Measurements from ENCODE around the gene BANF2.

BANF2 gene

GRCh38 chr20:17734374-17734773 is 34.6 kb downstream of the BANF2 start:
- no peak for TF ChIP-seq EZH2 (IDR thresholded peaks at IDR 0.05)
- H3K9ac ChIP-seq (ENCODE audit: insufficient read length): no peak overlapping the region
- no peak overlapping the region for H3K27ac ChIP-seq
- no peak overlapping the region for H3K4me3 ChIP-seq
- no peak for DNase-seq (ENCODE audit: low read depth, low spot score)
- no peaks in the 10 kb centered on the region for H3K9me3 ChIP-seq (ENCODE audit: low read depth, low read length)
- no peaks in the 10 kb centered on the region for H3K36me3 ChIP-seq (ENCODE audit: insufficient read depth, low read length)

GRCh38 chr20:17735206-17735804 is 35.5 kb downstream of the BANF2 start:
- H3K36me3 ChIP-seq (ENCODE audit: insufficient read depth, low read length): no peaks in the 10 kb centered on the region
- TF ChIP-seq FOXP2 (optimal IDR thresholded peaks at IDR 0.05; ENCODE audit: control extremely low read depth, extremely low read length, insufficient read depth) (no peak), POLR2AphosphoS5 (IDR thresholded peaks at IDR 0.05; ENCODE audit: borderline replicate concordance, low read depth, low read length) (no peak), EZH2 (IDR thresholded peaks at IDR 0.05) (no peak)
- no peak overlapping the region for H3K4me3 ChIP-seq
- no peak overlapping the region for H3K27ac ChIP-seq
- no peak for DNase-seq (ENCODE audit: low read depth, low spot score)
- no peaks in the 10 kb centered on the region for H3K9me3 ChIP-seq (ENCODE audit: low read depth, low read length)
- H3K9ac ChIP-seq (ENCODE audit: insufficient read length): no peak overlapping the region

- H3K4me3 ChIP-seq: no peak overlapping the region
- no peaks in the 10 kb centered on the region for H3K9me3 ChIP-seq (ENCODE audit: low read depth, low read length)
- H3K27ac ChIP-seq: no peak overlapping the region
- no peak for DNase-seq (ENCODE audit: low read depth, low spot score)
- no peak for TF ChIP-seq POLR2AphosphoS5 (IDR thresholded peaks at IDR 0.05; ENCODE audit: borderline replicate concordance, low read depth, low read length)
- no peak for TF ChIP-seq EZH2 (IDR thresholded peaks at IDR 0.05)
- TF ChIP-seq FOXP2 (optimal IDR thresholded peaks at IDR 0.05; ENCODE audit: control extremely low read depth, extremely low read length, insufficient read depth): no peak
- H3K9ac ChIP-seq (ENCODE audit: insufficient read length): no peak overlapping the region
- H3K36me3 ChIP-seq (ENCODE audit: insufficient read depth, low read length): no peaks in the 10 kb centered on the region
These were observed 36.3 kb downstream of the BANF2 start for GRCh38 chr20:17735959-17736621.

GRCh38 chr20:17738154-17738553 is 38.4 kb downstream of the BANF2 start:
- DNase-seq (ENCODE audit: low read depth, low spot score): no peak
- Histone ChIP-seq H3K27ac (no peak overlapping the region), H3K36me3 (ENCODE audit: insufficient read depth, low read length) (no peaks in the 10 kb centered on the region), H3K9ac (ENCODE audit: insufficient read length) (no peak overlapping the region), H3K9me3 (ENCODE audit: low read depth, low read length) (no peaks in the 10 kb centered on the region), H3K4me3 (no peak overlapping the region)
- TF ChIP-seq EZH2 (IDR thresholded peaks at IDR 0.05) (no peak), FOXP2 (optimal IDR thresholded peaks at IDR 0.05; ENCODE audit: control extremely low read depth, extremely low read length, insufficient read depth) (no peak), POLR2AphosphoS5 (IDR thresholded peaks at IDR 0.05; ENCODE audit: borderline replicate concordance, low read depth, low read length) (no peak)

- Histone ChIP-seq H3K9me3 (ENCODE audit: low read depth, low read length) (no peaks in the 10 kb centered on the region), H3K36me3 (ENCODE audit: insufficient read depth, low read length) (no peaks in the 10 kb centered on the region), H3K27ac (no peak overlapping the region), H3K4me3 (no peak overlapping the region), H3K9ac (ENCODE audit: insufficient read length) (no peak overlapping the region)
- TF ChIP-seq POLR2AphosphoS5 (IDR thresholded peaks at IDR 0.05; ENCODE audit: borderline replicate concordance, low read depth, low read length): no peak
- TF ChIP-seq EZH2 (IDR thresholded peaks at IDR 0.05): no peak
- TF ChIP-seq FOXP2 (optimal IDR thresholded peaks at IDR 0.05; ENCODE audit: control extremely low read depth, extremely low read length, insufficient read depth): no peak
- no peak for DNase-seq (ENCODE audit: low read depth, low spot score)
These were observed 41.5 kb downstream of the BANF2 start for GRCh38 chr20:17741220-17741619.

GRCh38 chr20:17742731-17743130 is 43.0 kb downstream of the BANF2 start:
- Histone ChIP-seq H3K9me3 (ENCODE audit: low read depth, low read length) (no peaks in the 10 kb centered on the region), H3K4me3 (no peak overlapping the region), H3K36me3 (ENCODE audit: insufficient read depth, low read length) (no peaks in the 10 kb centered on the region), H3K9ac (ENCODE audit: insufficient read length) (no peak overlapping the region), H3K27ac (no peak overlapping the region)
- TF ChIP-seq FOXP2 (optimal IDR thresholded peaks at IDR 0.05; ENCODE audit: control extremely low read depth, extremely low read length, insufficient read depth) (no peak), EZH2 (IDR thresholded peaks at IDR 0.05) (no peak), POLR2AphosphoS5 (IDR thresholded peaks at IDR 0.05; ENCODE audit: borderline replicate concordance, low read depth, low read length) (no peak)
- DNase-seq (ENCODE audit: low read depth, low spot score): no peak

- Histone ChIP-seq H3K27ac (no peak overlapping the region), H3K36me3 (ENCODE audit: insufficient read depth, low read length) (no peaks in the 10 kb centered on the region), H3K4me3 (no peak overlapping the region), H3K9ac (ENCODE audit: insufficient read length) (no peak overlapping the region), H3K9me3 (ENCODE audit: low read depth, low read length) (no peaks in the 10 kb centered on the region)
- no peak for DNase-seq (ENCODE audit: low read depth, low spot score)
- TF ChIP-seq FOXP2 (optimal IDR thresholded peaks at IDR 0.05; ENCODE audit: control extremely low read depth, extremely low read length, insufficient read depth): no peak
- TF ChIP-seq EZH2 (IDR thresholded peaks at IDR 0.05): no peak
- no peak for TF ChIP-seq POLR2AphosphoS5 (IDR thresholded peaks at IDR 0.05; ENCODE audit: borderline replicate concordance, low read depth, low read length)
These were observed 43.9 kb downstream of the BANF2 start for GRCh38 chr20:17743677-17744076.

GRCh38 chr20:17747431-17747846 is 47.7 kb downstream of the BANF2 start:
- DNase-seq (ENCODE audit: low read depth, low spot score): no peak
- Histone ChIP-seq H3K36me3 (ENCODE audit: insufficient read depth, low read length) (no peaks in the 10 kb centered on the region), H3K27ac (no peak overlapping the region), H3K9ac (ENCODE audit: insufficient read length) (no peak overlapping the region), H3K4me3 (no peak overlapping the region), H3K9me3 (ENCODE audit: low read depth, low read length) (no peaks in the 10 kb centered on the region)
- TF ChIP-seq EZH2 (IDR thresholded peaks at IDR 0.05): no peak
- TF ChIP-seq POLR2AphosphoS5 (IDR thresholded peaks at IDR 0.05; ENCODE audit: borderline replicate concordance, low read depth, low read length): no peak

- Histone ChIP-seq H3K36me3 (ENCODE audit: insufficient read depth, low read length) (no peaks in the 10 kb centered on the region), H3K4me3 (no peak overlapping the region), H3K27ac (no peak overlapping the region), H3K9me3 (ENCODE audit: low read depth, low read length) (no peaks in the 10 kb centered on the region), H3K9ac (ENCODE audit: insufficient read length) (no peak overlapping the region)
- TF ChIP-seq EZH2 (IDR thresholded peaks at IDR 0.05) (no peak), FOXP2 (optimal IDR thresholded peaks at IDR 0.05; ENCODE audit: control extremely low read depth, extremely low read length, insufficient read depth) (no peak), POLR2AphosphoS5 (IDR thresholded peaks at IDR 0.05; ENCODE audit: borderline replicate concordance, low read depth, low read length) (no peak)
- DNase-seq (ENCODE audit: low read depth, low spot score): no peak
These were observed 48.5 kb downstream of the BANF2 start for GRCh38 chr20:17748279-17748678.
